WERI-Rb-1 (cell line): Measurements from ENCODE around the gene NOL4L.

Source experiments
- DNase-seq: peaks from one replicate; pipeline ENCODE4 v3.0.0-alpha.2; 2020
- H3K27ac ChIP-seq: fragments of 250-450 bp; sonication (Bioruptor Pico); 2 replicates; pipeline ENCODE4 v1.5.1; 2020; ENCODE audit warnings: mild to moderate bottlenecking, moderate library complexity
- H3K27me3 ChIP-seq: fragments of 250-450 bp; sonication (Bioruptor Pico); 2 replicates; pipeline ENCODE4 v1.5.1; 2021; ENCODE audit warnings: mild to moderate bottlenecking, low read depth, moderate library complexity; ENCODE audit not compliant: insufficient read depth, severe bottlenecking
- H3K36me3 ChIP-seq: fragments of 250-450 bp; sonication (Bioruptor Pico); 2 replicates; pipeline ENCODE4 v1.5.1; 2020; ENCODE audit warnings: mild to moderate bottlenecking, moderate library complexity
- H3K4me3 ChIP-seq: 2 replicates; pipeline ENCODE4 v1.5.1; 2011; ENCODE audit warnings: low read depth, mild to moderate bottlenecking, control low read depth, low read length
- H3K9me3 ChIP-seq: fragments of 250-450 bp; sonication (Bioruptor Pico); 2 replicates; pipeline ENCODE4 v1.5.1; 2021; ENCODE audit warnings: mild to moderate bottlenecking, moderate library complexity; ENCODE audit not compliant: severe bottlenecking
- CTCF ChIP-seq: IDR thresholded peaks from 2 replicates; pipeline ENCODE4 v1.5.1; 2011; ENCODE audit warnings: low read depth, mild to moderate bottlenecking, control low read depth, inconsistent platforms, low read length

Gene NOL4L

GRCh38 chr20:32563311-32564272 lies 21.5 kb downstream of the NOL4L start:
- no peak overlapping the region for H3K27ac ChIP-seq
- no peaks in the 10 kb centered on the region for H3K9me3 ChIP-seq
- no peak for DNase-seq
- no peaks in the 10 kb centered on the region for H3K27me3 ChIP-seq
- H3K36me3 ChIP-seq, result no peaks in the 10 kb centered on the region; the same call in none of the 2 replicates
- TF ChIP-seq CTCF, result no peak
- H3K4me3 ChIP-seq, result no peak overlapping the region

GRCh38 chr20:32562495-32562911 lies 22.6 kb downstream of the NOL4L start:
- TF ChIP-seq CTCF, result no peak
- Histone ChIP-seq H3K27me3 (no peaks in the 10 kb centered on the region), H3K27ac (no peak overlapping the region; the same call in none of the 2 replicates), H3K36me3 (no peaks in the 10 kb centered on the region; the same call in none of the 2 replicates), H3K4me3 (no peak overlapping the region), H3K9me3 (no peaks in the 10 kb centered on the region)
- no peak for DNase-seq

GRCh38 chr20:32560989-32561830 lies 23.9 kb downstream of the NOL4L start:
- peak; percentile 80 for DNase-seq
- Histone ChIP-seq H3K27me3 (no peaks in the 10 kb centered on the region), H3K36me3 (no peaks in the 10 kb centered on the region; the same call in none of the 2 replicates), H3K9me3 (no peaks in the 10 kb centered on the region), H3K4me3 (no peak overlapping the region; the same call in 1 of the 2 replicates), H3K27ac (peak overlapping the region; percentile 74)
- no peak for TF ChIP-seq CTCF

- no peak for TF ChIP-seq CTCF
- peak overlapping the region; percentile 74 for H3K27ac ChIP-seq
- H3K9me3 ChIP-seq, result peaks cover 2% of the 10 kb centered on the region
- H3K36me3 ChIP-seq, result peaks cover 4% of the 10 kb centered on the region
- H3K4me3 ChIP-seq, result no peak overlapping the region
- H3K27me3 ChIP-seq, result no peaks in the 10 kb centered on the region
- no peak for DNase-seq
Measured at GRCh38 chr20:32560482-32560988, 24.6 kb downstream of the NOL4L start.

DNA sequence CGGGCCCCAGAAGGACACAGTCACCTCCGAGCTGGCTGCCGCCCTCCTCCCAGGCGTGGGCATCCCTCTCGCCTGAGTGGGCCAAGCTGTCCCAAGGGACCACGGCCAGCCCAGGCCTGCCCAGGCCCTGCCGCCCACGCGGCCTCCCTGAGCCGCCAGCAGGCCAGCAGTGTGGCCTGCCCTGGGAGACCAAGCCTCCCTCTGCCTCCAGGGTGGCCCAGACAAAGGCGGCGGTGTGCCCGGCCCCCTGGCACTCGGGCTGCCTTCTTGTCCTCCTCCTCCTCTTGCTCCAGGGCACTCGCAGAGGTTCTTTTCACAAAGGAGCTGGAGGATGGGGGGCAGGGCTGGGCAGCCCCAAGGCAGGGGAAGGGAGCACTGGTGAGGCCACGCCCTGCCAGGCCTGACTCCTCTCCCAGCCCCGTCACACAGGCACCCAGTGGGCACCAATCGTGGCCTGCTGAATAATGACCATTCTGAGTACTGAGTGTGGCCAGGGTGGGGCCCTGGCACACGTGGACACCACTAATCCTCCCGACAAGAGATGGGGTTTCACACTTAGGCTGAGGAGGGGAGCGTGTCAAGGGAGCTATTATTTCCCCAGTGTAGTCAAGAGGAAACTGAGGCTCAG lies 25.3 kb downstream of the NOL4L start:
- DNase-seq, result no peak
- TF ChIP-seq CTCF, result no peak
- H3K27ac ChIP-seq, result no peak overlapping the region

More for the DNA sequence above, 25.3 kb downstream of the NOL4L start:
- Histone ChIP-seq H3K9me3 (peaks cover 2% of the 10 kb centered on the region), H3K36me3 (peaks cover 4% of the 10 kb centered on the region), H3K4me3 (no peak overlapping the region), H3K27me3 (no peaks in the 10 kb centered on the region)
